CD4-positive, alpha-beta T cell treated with Interleukin-2 at 100 ng/mL for 4 hours (primary cell): ENCODE measurements around the gene HDAC10.

ENCODE experiments used
- DNase-seq: peaks from one replicate; pipeline ENCODE4 v3.0.0-alpha.2; 2020; ENCODE audit warnings: low spot score

The HDAC10 gene

GRCh38 chr22:50256258-50256862 lies 5.3 kb upstream of the HDAC10 start:
- no peak for DNase-seq

- DNase-seq, result no peak
Measured at GRCh38 chr22:50255607-50256006, 4.5 kb upstream of the HDAC10 start.

GRCh38 chr22:50255099-50255498 lies 4.0 kb upstream of the HDAC10 start:
- DNase-seq, result no peak

GRCh38 chr22:50253941-50254340 lies 2.9 kb upstream of the HDAC10 start:
- no peak for DNase-seq

GRCh38 chr22:50253046-50253915 lies 2.2 kb upstream of the HDAC10 start:
- DNase-seq, result no peak

GRCh38 chr22:50252082-50253045 lies 1.3 kb upstream of the HDAC10 start:
- DNase-seq, result peak; percentile 77

- DNase-seq, result no peak
Measured at GRCh38 chr22:50251477-50252081, 514 bp upstream of the HDAC10 start.

GRCh38 chr22:50250249-50250554 lies 863 bp downstream of the HDAC10 start:
- no peak for DNase-seq

- no peak for DNase-seq
Measured at GRCh38 chr22:50249341-50250248, 1.5 kb downstream of the HDAC10 start.

GRCh38 chr22:50248196-50249081 lies 2.6 kb downstream of the HDAC10 start:
- no peak for DNase-seq

GRCh38 chr22:50247748-50248147 lies 3.3 kb downstream of the HDAC10 start:
- DNase-seq, result peak; percentile 71

- DNase-seq, result no peak
Measured at GRCh38 chr22:50246242-50247175, 4.6 kb downstream of the HDAC10 start.

GRCh38 chr22:50245214-50246072 lies 5.6 kb downstream of the HDAC10 start:
- DNase-seq, result no peak

- peak; percentile 89 for DNase-seq
Measured at GRCh38 chr22:50244420-50245213, 6.4 kb downstream of the HDAC10 start, which contains the start of gene TUBGCP6. Gene TUBGCP6 (minus strand): TSS chr22:50245023. CDS start chr22:50244459, 564 bp downstream.

GRCh38 chr22:50243685-50244419 lies 7.2 kb downstream of the HDAC10 start:
- DNase-seq, result no peak

GRCh38 chr22:50242406-50242949 lies 8.6 kb downstream of the HDAC10 start:
- no peak for DNase-seq
